MM.1S (cell line): Measurements from ENCODE around the gene SLC27A4.
"Not testable (repeated sequence)": the region's sequence is repeated elsewhere in the genome, so short reads cannot be mapped to it uniquely, and the experiment has no call there.

Experiments used
- EZH2phosphoT487 ChIP-seq: fragments of 300-600 bp; sonication (generic); IDR thresholded peaks from 2 replicates; pipeline ENCODE4 v1.6.1; 2018; ENCODE audit warnings: antibody characterized with exemption, low read length
- TF ChIP-seq, protein P1 (sequence below): fragments of 300-600 bp; sonication (generic); IDR thresholded peaks from 2 replicates; pipeline ENCODE4 v1.5.1; 2016; ENCODE audit warnings: antibody characterized with exemption, low read length, mixed read lengths

DNA sequence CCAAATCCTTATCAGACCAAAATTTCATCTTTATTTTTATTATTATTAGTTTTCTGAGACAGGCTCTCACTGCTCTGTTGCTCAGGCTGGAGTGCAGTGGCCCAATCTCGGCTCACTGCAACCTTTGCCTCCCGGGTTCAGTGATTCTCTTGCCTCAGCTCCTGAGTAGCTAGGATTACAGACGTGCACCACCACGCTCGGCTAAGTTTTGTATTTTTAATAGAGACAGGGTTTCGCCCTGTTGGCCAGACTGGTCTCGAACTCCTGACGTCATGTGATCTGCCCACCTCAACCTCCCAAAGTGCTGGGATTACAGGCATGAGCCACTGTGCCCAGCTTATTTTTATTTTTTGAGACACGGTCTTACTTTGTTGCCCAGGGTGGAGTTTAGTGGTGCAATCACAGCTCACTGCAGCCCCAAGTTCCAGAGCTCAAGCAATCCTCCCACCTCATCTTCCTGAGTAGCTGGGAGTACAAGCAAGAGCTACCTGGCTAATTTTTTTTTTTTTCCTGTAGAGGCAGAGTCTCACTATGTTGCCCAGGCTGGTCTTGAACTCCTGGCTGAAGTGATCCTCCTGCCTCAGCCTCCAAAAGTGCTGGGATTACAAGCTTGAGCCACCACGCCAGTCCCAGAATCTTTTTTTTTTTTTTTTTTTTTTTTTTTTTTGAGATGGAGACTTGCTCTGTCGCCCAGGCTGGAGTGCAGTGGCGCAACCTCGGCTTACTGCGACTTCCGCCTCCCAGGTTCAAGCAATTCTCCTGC is 1.3 kb upstream of the SLC27A4 start:
- TF ChIP-seq, protein P1, sequence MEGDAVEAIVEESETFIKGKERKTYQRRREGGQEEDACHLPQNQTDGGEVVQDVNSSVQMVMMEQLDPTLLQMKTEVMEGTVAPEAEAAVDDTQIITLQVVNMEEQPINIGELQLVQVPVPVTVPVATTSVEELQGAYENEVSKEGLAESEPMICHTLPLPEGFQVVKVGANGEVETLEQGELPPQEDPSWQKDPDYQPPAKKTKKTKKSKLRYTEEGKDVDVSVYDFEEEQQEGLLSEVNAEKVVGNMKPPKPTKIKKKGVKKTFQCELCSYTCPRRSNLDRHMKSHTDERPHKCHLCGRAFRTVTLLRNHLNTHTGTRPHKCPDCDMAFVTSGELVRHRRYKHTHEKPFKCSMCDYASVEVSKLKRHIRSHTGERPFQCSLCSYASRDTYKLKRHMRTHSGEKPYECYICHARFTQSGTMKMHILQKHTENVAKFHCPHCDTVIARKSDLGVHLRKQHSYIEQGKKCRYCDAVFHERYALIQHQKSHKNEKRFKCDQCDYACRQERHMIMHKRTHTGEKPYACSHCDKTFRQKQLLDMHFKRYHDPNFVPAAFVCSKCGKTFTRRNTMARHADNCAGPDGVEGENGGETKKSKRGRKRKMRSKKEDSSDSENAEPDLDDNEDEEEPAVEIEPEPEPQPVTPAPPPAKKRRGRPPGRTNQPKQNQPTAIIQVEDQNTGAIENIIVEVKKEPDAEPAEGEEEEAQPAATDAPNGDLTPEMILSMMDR, result not testable (repeated sequence)
- not testable (repeated sequence) for TF ChIP-seq EZH2phosphoT487
